Parathyroid adenoma (tissue), 2 donors: Measurements from ENCODE around the gene ARHGEF10L.

Experiments used
- H2AFZ ChIP-seq: fragments of 300-600 bp; sonication (generic); one replicate; pipeline ENCODE4 v1.7.0; 2017; ENCODE audit warnings: antibody characterized with exemption, mild to moderate bottlenecking
- H3K27ac ChIP-seq: fragments of 300-600 bp; sonication (generic); one replicate; pipeline ENCODE4 v1.7.0; 2017
- H3K27me3 ChIP-seq: fragments of 300-600 bp; sonication (generic); one replicate; pipeline ENCODE4 v1.7.0; 2017; ENCODE audit warnings: low read length; ENCODE audit not compliant: control insufficient read depth, insufficient read depth
- H3K36me3 ChIP-seq: fragments of 300-600 bp; sonication (generic); one replicate; pipeline ENCODE4 v1.7.0; 2017; ENCODE audit warnings: low read length; ENCODE audit not compliant: control insufficient read depth, insufficient read depth
- H3K4me1 ChIP-seq: fragments of 300-600 bp; sonication (generic); one replicate; pipeline ENCODE4 v1.7.0; 2017; ENCODE audit warnings: control low read depth
- H3K4me2 ChIP-seq: fragments of 300-600 bp; sonication (generic); one replicate; pipeline ENCODE4 v1.7.0; 2017; ENCODE audit warnings: low read length
- H3K4me3 ChIP-seq: fragments of 300-600 bp; sonication (generic); one replicate; pipeline ENCODE4 v1.7.0; 2017; ENCODE audit warnings: low read depth, low read length
- H3K79me2 ChIP-seq: fragments of 300-600 bp; sonication (generic); one replicate; pipeline ENCODE4 v1.7.0; 2017; ENCODE audit warnings: control low read depth
- H3K9ac ChIP-seq: fragments of 300-600 bp; sonication (generic); one replicate; pipeline ENCODE4 v1.7.0; 2017; ENCODE audit warnings: mild to moderate bottlenecking
- H3K9me3 ChIP-seq: fragments of 300-600 bp; sonication (generic); one replicate; pipeline ENCODE4 v1.7.0; 2017; ENCODE audit warnings: low read length; ENCODE audit not compliant: control insufficient read depth
- TF ChIP-seq, protein P1 (sequence below): fragments of 300-600 bp; sonication (generic); IDR thresholded peaks from one replicate; pipeline ENCODE4 v1.7.0; 2017; ENCODE audit warnings: antibody characterized with exemption, mild to moderate bottlenecking
- donor health status: primary hyperparathyroidism.

The ARHGEF10L gene

GRCh38 chr1:17678011-17678410 is 138.5 kb downstream of the ARHGEF10L start:
- no peaks in the 10 kb centered on the region for H3K79me2 ChIP-seq
- H2AFZ ChIP-seq, result no peak overlapping the region
- H3K27ac ChIP-seq, result no peak overlapping the region
- H3K4me1 ChIP-seq, result no peaks in the 10 kb centered on the region
- no peaks in the 10 kb centered on the region for H3K9me3 ChIP-seq
- no peak overlapping the region for H3K9ac ChIP-seq
- TF ChIP-seq, protein P1, sequence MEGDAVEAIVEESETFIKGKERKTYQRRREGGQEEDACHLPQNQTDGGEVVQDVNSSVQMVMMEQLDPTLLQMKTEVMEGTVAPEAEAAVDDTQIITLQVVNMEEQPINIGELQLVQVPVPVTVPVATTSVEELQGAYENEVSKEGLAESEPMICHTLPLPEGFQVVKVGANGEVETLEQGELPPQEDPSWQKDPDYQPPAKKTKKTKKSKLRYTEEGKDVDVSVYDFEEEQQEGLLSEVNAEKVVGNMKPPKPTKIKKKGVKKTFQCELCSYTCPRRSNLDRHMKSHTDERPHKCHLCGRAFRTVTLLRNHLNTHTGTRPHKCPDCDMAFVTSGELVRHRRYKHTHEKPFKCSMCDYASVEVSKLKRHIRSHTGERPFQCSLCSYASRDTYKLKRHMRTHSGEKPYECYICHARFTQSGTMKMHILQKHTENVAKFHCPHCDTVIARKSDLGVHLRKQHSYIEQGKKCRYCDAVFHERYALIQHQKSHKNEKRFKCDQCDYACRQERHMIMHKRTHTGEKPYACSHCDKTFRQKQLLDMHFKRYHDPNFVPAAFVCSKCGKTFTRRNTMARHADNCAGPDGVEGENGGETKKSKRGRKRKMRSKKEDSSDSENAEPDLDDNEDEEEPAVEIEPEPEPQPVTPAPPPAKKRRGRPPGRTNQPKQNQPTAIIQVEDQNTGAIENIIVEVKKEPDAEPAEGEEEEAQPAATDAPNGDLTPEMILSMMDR, result no peak
- no peaks in the 10 kb centered on the region for H3K36me3 ChIP-seq
- H3K4me3 ChIP-seq, result no peak overlapping the region
- no peaks in the 10 kb centered on the region for H3K27me3 ChIP-seq
- no peak overlapping the region for H3K4me2 ChIP-seq

DNA sequence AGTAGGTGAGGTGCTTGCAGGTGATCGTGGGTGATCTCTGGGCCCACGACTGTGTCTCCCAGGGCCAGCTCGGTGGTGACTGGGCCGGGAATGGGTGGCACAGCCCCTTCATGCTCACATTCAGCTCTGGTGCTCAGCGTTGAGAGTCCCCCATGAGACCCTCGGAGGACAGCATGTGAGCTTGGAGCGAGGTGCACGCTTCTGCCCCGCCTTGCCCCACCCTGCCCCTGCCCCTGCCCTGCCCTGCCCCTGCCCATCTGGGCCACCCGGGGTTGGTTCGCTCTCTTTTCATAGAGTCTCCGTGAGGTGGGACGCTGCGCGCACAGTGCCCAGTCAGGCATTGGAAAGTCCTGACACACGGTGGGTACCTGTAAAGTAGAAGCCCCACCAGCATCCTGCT is 140.4 kb downstream of the ARHGEF10L start:
- no peak overlapping the region for H3K4me3 ChIP-seq
- no peaks in the 10 kb centered on the region for H3K9me3 ChIP-seq
- no peaks in the 10 kb centered on the region for H3K4me1 ChIP-seq
- H3K36me3 ChIP-seq, result no peaks in the 10 kb centered on the region
- H3K27me3 ChIP-seq, result no peaks in the 10 kb centered on the region
- no peak overlapping the region for H2AFZ ChIP-seq
- H3K27ac ChIP-seq, result no peak overlapping the region
- TF ChIP-seq, protein P1, result no peak
- no peak overlapping the region for H3K9ac ChIP-seq
- no peak overlapping the region for H3K4me2 ChIP-seq
- H3K79me2 ChIP-seq, result no peaks in the 10 kb centered on the region

DNA sequence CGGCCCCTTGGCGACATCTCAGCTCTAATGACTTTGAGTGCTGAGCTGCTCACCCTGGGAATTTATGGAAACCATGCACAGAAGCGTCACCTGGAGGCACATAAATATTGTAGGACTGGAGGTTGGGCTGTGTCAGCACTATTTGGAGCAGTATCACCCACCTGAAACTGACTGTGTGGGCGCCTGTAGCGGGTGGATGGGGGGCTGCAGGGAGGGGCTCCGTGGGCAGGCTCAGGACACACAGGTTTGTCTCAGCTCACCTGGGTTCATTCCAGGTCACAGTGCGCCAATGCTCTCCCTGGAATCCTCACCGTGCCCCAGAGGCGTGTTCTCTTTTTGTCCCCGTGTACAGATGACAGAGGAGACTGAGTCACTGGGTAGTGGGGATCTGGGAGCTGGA is 140.8 kb downstream of the ARHGEF10L start:
- Histone ChIP-seq H3K27ac (no peak overlapping the region), H3K27me3 (no peaks in the 10 kb centered on the region), H3K79me2 (no peaks in the 10 kb centered on the region), H2AFZ (no peak overlapping the region), H3K4me2 (no peak overlapping the region), H3K9ac (no peak overlapping the region), H3K4me3 (no peak overlapping the region), H3K9me3 (no peaks in the 10 kb centered on the region), H3K36me3 (no peaks in the 10 kb centered on the region), H3K4me1 (no peaks in the 10 kb centered on the region)
- TF ChIP-seq, protein P1, result no peak

GRCh38 chr1:17682400-17682799 is 142.9 kb downstream of the ARHGEF10L start:
- H3K4me3 ChIP-seq, result no peak overlapping the region
- no peaks in the 10 kb centered on the region for H3K9me3 ChIP-seq
- H3K4me1 ChIP-seq, result no peaks in the 10 kb centered on the region
- H3K79me2 ChIP-seq, result no peaks in the 10 kb centered on the region
- no peaks in the 10 kb centered on the region for H3K27me3 ChIP-seq
- H3K27ac ChIP-seq, result no peak overlapping the region
- H3K4me2 ChIP-seq, result no peak overlapping the region
- TF ChIP-seq, protein P1, result no peak
- H3K36me3 ChIP-seq, result no peaks in the 10 kb centered on the region
- no peak overlapping the region for H2AFZ ChIP-seq
- H3K9ac ChIP-seq, result no peak overlapping the region

GRCh38 chr1:17683598-17683997 is 144.1 kb downstream of the ARHGEF10L start:
- no peak overlapping the region for H3K4me2 ChIP-seq
- no peaks in the 10 kb centered on the region for H3K36me3 ChIP-seq
- H3K9me3 ChIP-seq, result no peaks in the 10 kb centered on the region
- no peaks in the 10 kb centered on the region for H3K4me1 ChIP-seq
- H3K4me3 ChIP-seq, result no peak overlapping the region
- H3K79me2 ChIP-seq, result no peaks in the 10 kb centered on the region
- TF ChIP-seq, protein P1, result no peak
- no peaks in the 10 kb centered on the region for H3K27me3 ChIP-seq
- no peak overlapping the region for H3K9ac ChIP-seq
- H2AFZ ChIP-seq, result no peak overlapping the region
- no peak overlapping the region for H3K27ac ChIP-seq
